Choroid plexus epithelial cell (primary cell): ENCODE results near the gene SPOCK1.

ENCODE experiments used
- DNase-seq: peaks from one replicate; pipeline ENCODE4 v3.0.0-alpha.2; 2010; ENCODE audit warnings: low read depth
- H3K4me3 ChIP-seq: 2 replicates; pipeline ENCODE4 v1.5.1; 2011; ENCODE audit warnings: low read depth, mild to moderate bottlenecking, control low read depth, low read length, moderate library complexity
- CTCF ChIP-seq: conservative IDR thresholded peaks from 2 replicates; pipeline ENCODE4 v1.5.1; 2011; ENCODE audit warnings: low read depth, mild to moderate bottlenecking, control low read depth, inconsistent platforms, low read length, moderate library complexity

The SPOCK1 gene

GRCh38 chr5:137195483-137195882 is 303.6 kb downstream of the SPOCK1 start:
- no peak for TF ChIP-seq CTCF
- H3K4me3 ChIP-seq, result no peak overlapping the region
- DNase-seq, result no peak

- no peak for DNase-seq
- H3K4me3 ChIP-seq, result no peak overlapping the region
- TF ChIP-seq CTCF, result no peak
Measured at GRCh38 chr5:137194300-137194699, 304.8 kb downstream of the SPOCK1 start.

DNA sequence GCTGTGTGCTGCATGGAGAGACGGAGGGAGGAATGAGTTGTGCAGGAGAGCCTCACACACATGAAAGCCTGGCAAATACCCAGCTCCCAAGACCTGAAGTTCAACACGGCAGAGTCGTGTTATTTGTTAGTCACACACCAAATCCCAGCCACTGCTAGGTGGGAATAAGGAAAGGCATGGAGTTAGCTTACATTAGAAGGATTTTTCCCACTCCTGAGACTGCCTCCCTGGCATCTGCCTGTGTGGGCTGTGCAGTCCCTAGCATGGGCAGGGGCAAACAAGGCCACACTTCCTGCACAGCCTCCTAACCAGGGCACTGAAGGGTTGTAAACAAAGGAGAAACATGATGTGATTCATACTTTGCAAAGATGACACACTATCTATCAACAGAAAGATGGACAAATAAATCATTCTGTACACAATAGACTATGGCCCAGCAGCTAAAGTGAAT is 306.8 kb downstream of the SPOCK1 start:
- no peak for TF ChIP-seq CTCF
- DNase-seq, result no peak
- H3K4me3 ChIP-seq, result no peak overlapping the region

- H3K4me3 ChIP-seq, result no peak overlapping the region
- no peak for TF ChIP-seq CTCF
Measured at GRCh38 chr5:137191179-137191578, 307.9 kb downstream of the SPOCK1 start.

GRCh38 chr5:137190441-137190840 is 308.7 kb downstream of the SPOCK1 start:
- TF ChIP-seq CTCF, result no peak
- H3K4me3 ChIP-seq, result no peak overlapping the region
- no peak for DNase-seq

More at GRCh38 chr5:137191179-137191578, 307.9 kb downstream of the SPOCK1 start:
- no peak for DNase-seq

DNA sequence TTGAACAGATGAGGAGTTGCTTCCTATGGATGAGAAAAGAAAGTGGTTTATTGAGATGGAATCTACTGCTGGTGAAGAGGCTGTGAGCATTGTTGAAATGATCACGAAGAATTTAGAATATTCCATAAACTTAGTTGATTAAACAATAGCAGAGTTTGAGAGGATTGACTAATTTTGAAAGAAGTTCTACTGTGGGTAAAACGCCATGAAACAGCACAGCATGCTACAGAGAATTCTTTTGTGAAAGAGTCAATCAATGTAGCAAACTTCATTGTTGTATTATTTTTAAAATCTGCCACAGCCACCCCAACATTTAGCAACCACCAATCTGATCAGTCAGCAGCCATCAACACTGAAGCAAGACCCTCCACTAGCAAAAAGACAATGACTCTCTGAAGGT is 309.1 kb downstream of the SPOCK1 start:
- H3K4me3 ChIP-seq, result no peak overlapping the region
- DNase-seq, result no peak
- no peak for TF ChIP-seq CTCF

DNA sequence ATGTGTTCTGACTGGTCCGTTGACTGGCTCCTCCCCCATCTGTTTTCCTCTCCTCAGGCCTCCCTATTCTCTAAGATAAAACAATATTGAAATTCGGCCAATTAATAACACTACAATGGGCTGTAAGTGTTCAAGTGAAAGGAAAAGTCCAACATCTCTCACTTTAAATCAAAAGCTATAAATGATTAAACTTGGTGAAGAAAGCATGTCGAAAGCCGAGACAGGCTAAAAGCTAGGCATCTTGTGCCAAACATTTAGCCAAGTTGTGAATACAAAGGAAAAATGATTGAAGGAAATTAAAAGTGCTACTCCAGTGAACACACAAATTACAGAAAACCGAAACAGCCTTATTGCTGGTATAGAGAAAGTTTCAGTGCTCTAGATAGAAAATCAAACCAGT is 310.6 kb downstream of the SPOCK1 start:
- no peak for DNase-seq
- H3K4me3 ChIP-seq, result no peak overlapping the region
- TF ChIP-seq CTCF, result no peak
